Brain microvascular endothelial cell (primary cell): ENCODE measurements around the gene ZNF17.
A peak's percentile ranks its signal among the peaks of the same experiment; 100 is the strongest.

Source experiments
- DNase-seq: peaks from one replicate; pipeline ENCODE4 v3.0.0-alpha.2; 2020
- H3K27ac ChIP-seq: fragments of 250-450 bp; sonication (Bioruptor Pico); 2 replicates; pipeline ENCODE4 v1.5.1; 2020; ENCODE audit warnings: mild to moderate bottlenecking, moderate library complexity
- H3K27me3 ChIP-seq: fragments of 250-450 bp; sonication (Bioruptor Pico); replicated peaks from 2 replicates; pipeline ENCODE4 v1.5.1; 2020; ENCODE audit warnings: mild to moderate bottlenecking
- H3K36me3 ChIP-seq: fragments of 250-450 bp; sonication (Bioruptor Pico); replicated peaks from 2 replicates; pipeline ENCODE4 v1.5.1; 2020; ENCODE audit warnings: mild to moderate bottlenecking
- H3K4me3 ChIP-seq: 2 replicates; pipeline ENCODE4 v1.5.1; 2011; ENCODE audit warnings: low read depth, mild to moderate bottlenecking, control low read depth, low read length, moderate library complexity
- CTCF ChIP-seq: IDR thresholded peaks from 2 replicates; pipeline ENCODE4 v1.5.1; 2011; ENCODE audit warnings: low read depth, mild to moderate bottlenecking, moderate library complexity, low read length, control low read depth, inconsistent platforms; ENCODE audit errors: missing control alignments
- in situ Hi-C: cut with HindIII; loops from 2 replicates; pipeline ENCODE4 v1.10.0; 2017; ENCODE audit warnings: low sequenced_read_pairs, low pct_ligation_motif_present

ZNF17 gene

GRCh38 chr19:57452307-57452706 lies 41.3 kb downstream of the ZNF17 start:
- in situ Hi-C loops = no loop called here
- Histone ChIP-seq H3K4me3 (no peak overlapping the region), H3K27ac (no peak overlapping the region), H3K36me3 (no peaks in the 10 kb centered on the region), H3K27me3 (no peaks in the 10 kb centered on the region)
- DNase-seq = no peak
- TF ChIP-seq CTCF = no peak

GRCh38 chr19:57465680-57466381 lies 54.9 kb downstream of the ZNF17 start:
- TF ChIP-seq CTCF = peak; percentile 53
- Histone ChIP-seq H3K4me3 (no peak overlapping the region), H3K27ac (no peak overlapping the region), H3K27me3 (no peaks in the 10 kb centered on the region), H3K36me3 (peaks cover 4% of the 10 kb centered on the region)
- in situ Hi-C loops = no loop called here
- DNase-seq = no peak

GRCh38 chr19:57466489-57466888 lies 55.5 kb downstream of the ZNF17 start:
- Histone ChIP-seq H3K27ac (no peak overlapping the region), H3K36me3 (peaks cover 4% of the 10 kb centered on the region), H3K27me3 (no peaks in the 10 kb centered on the region), H3K4me3 (no peak overlapping the region)
- no peak for TF ChIP-seq CTCF
- in situ Hi-C loops = no loop called here
- DNase-seq = no peak
